Measurements from ENCODE around the gene ZNF438.

- TF ChIP-seq POLR2AphosphoS5 (IDR thresholded peaks at IDR 0.05), result no peak
- no peak for TF ChIP-seq POLR2A (IDR thresholded peaks at IDR 0.05)
- no peak for TF ChIP-seq CTCF (IDR thresholded peaks at IDR 0.05)
- no peak for TF ChIP-seq EP300 (IDR thresholded peaks at IDR 0.05)
Measured at GRCh38 chr10:31030800-31031199, 865 bp downstream of the ZNF438 start.

Measured in sigmoid colon (tissue), 4 donors.